AG10803 (cell line): ENCODE measurements around the gene TDRD1.

ENCODE experiments used
- DNase-seq: peaks from one replicate; pipeline ENCODE4 v3.0.0; 2010; ENCODE audit warnings: low read depth
- H3K4me3 ChIP-seq: 2 replicates; pipeline ENCODE4 v1.5.1; 2011; ENCODE audit warnings: mild to moderate bottlenecking, low read length, control low read depth
- TF ChIP-seq, protein P1 (sequence below): conservative IDR thresholded peaks from 2 replicates; pipeline ENCODE4 v1.5.1; 2011; ENCODE audit warnings: mild to moderate bottlenecking, low read length, control low read depth, inconsistent platforms

TDRD1 gene

DNA sequence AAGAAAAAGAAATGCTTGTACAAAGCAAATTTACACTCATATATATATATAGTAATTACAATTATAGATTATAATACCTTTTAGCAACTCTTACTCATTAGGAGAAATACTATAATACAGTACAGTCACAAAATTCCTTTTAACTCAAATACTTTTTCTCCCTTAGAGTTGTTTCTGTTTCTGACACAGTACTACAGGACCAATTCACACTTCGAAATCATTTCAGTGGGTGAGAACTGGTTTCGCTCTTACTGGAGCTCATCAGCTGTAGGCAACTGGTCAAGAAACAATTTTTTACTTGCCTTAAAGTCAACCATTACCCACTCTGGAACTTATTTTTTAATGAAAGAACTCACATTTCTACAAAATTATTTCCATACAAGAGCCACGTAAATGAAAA, 11.2 kb upstream of the TDRD1 start:
- DNase-seq: no peak
- H3K4me3 ChIP-seq: no peak overlapping the region
- TF ChIP-seq, protein P1, sequence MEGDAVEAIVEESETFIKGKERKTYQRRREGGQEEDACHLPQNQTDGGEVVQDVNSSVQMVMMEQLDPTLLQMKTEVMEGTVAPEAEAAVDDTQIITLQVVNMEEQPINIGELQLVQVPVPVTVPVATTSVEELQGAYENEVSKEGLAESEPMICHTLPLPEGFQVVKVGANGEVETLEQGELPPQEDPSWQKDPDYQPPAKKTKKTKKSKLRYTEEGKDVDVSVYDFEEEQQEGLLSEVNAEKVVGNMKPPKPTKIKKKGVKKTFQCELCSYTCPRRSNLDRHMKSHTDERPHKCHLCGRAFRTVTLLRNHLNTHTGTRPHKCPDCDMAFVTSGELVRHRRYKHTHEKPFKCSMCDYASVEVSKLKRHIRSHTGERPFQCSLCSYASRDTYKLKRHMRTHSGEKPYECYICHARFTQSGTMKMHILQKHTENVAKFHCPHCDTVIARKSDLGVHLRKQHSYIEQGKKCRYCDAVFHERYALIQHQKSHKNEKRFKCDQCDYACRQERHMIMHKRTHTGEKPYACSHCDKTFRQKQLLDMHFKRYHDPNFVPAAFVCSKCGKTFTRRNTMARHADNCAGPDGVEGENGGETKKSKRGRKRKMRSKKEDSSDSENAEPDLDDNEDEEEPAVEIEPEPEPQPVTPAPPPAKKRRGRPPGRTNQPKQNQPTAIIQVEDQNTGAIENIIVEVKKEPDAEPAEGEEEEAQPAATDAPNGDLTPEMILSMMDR: no peak

DNA sequence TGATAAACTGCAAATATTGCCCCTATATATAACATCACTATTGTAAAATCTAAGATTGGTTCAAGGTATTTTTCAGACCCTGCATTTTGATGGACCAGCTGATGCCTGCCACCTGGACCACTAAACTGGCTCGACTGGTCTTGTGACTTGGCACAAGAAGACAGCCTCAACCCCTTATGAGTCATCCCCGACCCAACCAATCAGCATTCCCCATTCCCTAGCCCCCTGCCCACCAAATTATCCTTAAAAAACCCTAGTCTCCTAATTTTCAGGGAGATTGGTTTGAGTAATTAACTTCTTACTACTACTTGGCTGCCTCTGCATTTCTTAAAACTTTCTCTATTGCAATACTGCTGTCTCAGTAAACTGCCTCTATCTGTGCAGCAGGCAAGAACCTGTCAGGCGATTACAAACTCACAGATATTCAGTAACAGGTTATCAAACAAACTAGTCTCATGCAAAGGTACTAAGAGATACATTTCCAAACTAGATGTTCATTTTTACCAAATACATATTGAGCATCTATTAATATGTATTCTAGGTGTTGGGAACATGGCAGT, 10.6 kb upstream of the TDRD1 start:
- H3K4me3 ChIP-seq: no peak overlapping the region
- TF ChIP-seq, protein P1: no peak
- no peak for DNase-seq

DNA sequence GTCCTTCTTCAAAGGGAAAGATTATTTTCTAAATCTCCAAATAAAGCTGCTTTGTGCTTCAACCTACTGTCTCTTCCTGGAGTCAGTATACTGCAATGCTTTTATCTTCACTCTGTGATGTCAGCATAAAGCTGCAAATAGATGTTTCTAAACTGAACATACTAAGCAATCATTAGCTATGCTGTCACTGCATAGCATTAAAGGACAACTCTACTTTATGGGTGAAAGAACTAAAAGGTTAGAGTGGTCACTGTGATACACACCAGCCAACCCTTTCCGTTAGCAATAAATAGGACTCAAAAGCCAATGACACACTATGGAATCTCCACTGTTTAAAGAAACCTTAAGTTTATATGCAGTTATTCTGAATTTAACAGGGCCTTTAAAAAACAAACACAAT, 6.9 kb upstream of the TDRD1 start:
- DNase-seq: peak; percentile 31
- peak overlapping the region; percentile 98 for H3K4me3 ChIP-seq
- TF ChIP-seq, protein P1: no peak

DNA sequence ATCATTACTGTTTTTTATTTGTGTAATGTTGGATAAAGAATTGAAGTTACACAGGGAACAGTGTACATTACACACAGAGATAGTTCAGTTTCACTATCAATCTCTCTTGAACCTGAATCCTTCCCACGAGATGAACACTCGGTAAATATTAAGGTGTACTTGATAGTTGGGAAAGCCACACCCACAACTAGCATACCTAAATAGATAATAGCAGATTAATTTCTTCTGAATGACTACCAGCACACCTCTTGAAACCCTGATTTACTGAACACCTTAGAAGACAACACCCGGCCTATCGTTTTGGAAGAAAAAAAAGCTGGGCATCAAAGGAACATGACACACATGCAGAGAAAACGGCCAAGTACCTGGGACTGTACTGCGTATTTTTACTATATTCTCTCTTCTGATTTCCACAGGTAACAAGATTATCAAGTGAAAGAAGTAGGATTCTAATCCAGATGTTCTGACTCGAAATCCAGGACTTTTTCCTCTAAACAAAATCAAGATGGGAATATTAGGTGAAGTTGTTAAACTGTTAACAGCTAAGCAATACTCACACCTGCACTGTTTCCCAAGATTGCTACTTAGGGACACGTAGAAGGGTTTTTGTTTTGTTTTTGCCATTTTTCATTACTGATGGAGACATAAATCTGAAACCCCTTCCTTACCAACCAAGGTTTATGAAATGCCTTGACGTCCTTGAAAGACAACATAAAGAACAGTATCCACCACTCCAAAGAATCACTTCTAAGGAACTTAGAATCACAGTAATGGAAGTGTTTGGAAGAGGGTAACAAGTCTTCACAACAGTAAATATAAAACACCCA, 6.2 kb upstream of the TDRD1 start:
- TF ChIP-seq, protein P1: no peak
- peak overlapping the region; percentile 98 for H3K4me3 ChIP-seq
- DNase-seq: no peak

DNA sequence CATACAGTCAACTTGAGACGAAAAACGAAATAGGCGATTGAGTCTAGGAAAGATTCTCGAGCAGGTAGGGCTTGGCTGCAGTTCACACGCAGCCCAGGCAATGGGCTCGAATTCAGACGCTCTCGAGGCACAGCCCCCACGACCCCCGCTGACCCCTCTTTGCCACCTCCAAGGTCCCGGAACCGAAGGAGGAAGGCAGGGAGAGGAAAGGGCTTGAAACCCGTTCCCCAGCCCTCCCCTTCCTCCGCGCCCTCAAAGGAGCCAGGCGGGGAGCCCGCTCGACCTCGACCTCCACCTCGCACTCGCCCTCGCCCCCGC, 5.6 kb upstream of the TDRD1 start:
- no peak for DNase-seq
- peak overlapping the region; percentile 98 for H3K4me3 ChIP-seq
- TF ChIP-seq, protein P1: no peak

DNA sequence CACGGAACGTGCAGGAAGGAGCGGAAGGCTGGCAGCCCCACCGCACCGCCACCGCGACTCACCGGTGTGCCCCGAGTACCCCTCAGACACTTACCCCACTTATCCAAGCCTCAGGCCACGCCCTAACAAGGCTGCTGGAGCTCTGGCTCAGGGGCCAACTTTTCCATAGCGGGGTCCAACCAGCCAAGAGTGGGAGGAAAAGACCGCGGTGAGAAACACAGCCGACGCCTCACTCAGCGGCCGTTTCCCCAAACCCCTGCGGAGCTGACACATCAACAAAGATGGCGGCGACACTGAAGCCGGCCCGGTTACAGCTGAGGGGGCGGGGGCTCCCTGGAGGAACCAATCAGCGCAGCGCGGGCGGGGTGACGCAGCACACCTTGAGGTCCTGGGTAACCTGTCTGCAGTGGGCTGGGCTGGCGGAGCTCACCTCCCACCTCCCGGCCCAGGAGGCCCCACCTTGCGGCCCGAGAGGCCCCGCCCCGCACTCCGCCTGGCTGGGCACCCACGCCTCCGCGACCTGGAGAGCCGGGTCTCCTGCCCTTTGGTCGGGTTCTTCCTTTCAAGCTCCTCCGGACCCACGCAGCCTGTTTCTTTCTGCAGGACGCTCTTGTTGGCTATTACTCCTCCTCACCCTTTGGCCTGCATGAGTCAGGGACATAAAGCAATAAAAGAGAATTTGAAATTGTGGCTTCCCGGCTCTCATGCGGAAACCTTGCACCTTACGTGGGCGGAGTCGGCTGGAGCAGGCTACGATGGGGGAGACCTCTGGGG, 5.0 kb upstream of the TDRD1 start, which contains the start of gene CCDC186:
CCDC186 (minus strand) TSS at position 283 of the 774 bp plus-strand sequence. CDS start 10,935 bp downstream, outside the sequence.
- DNase-seq: peak; percentile 77
- TF ChIP-seq, protein P1: no peak
- peak within 1 kb of the TSS; percentile 98 for H3K4me3 ChIP-seq
